Right renal cortex interstitium (tissue), 3 donors: ENCODE results near the gene CLC. TPM values are rescaled to one million over a fixed set of nuclear protein-coding genes. Genes with fewer than 3 reads are reported as not detected.

ENCODE experiments used
- DNase-seq, 3 donors: peaks; one replicate each; pipeline ENCODE4 v3.0.0-alpha.2; 2013; ENCODE audit warnings: low read depth in 3 of 3, low spot score in 2 of 3
- polyA plus RNA-seq, 3 donors: library from polyadenylated mRNA; unstranded; fragments of 120-200 nt; gene quantifications; one replicate each; pipeline ENCODE4 v1.2.1, GENCODE V29; 2013; ENCODE audit not compliant: insufficient read length in 3 of 3

CLC gene
- polyA plus RNA-seq, 3 donors = 0.97 to 5.5 (median 2.3) TPM

DNA sequence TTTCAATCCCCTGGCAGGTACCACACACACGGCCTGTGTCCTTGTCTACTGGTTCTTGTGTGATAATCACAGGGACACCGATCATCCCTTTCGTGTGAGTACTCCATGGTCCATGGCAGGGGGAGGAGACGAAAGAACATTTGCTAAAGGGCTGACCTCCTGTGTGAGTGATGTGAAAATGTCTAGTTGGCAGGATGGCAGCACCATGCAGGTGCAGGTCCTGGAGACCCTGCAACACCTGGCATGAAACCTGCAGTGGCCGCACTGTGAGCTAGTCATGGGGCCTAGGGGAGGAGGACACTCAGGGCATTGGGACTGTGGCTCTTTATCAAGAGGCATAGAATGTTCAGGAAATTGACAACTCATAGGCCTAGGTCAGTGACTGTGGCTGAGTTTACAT lies 56.4 kb downstream of the CLC start:
- no peak for DNase-seq

Other genes starting within 250 kb of the CLC start
- gene DLL3, start 239.1 kb downstream of the CLC start, polyA plus RNA-seq = under 1 TPM; 0.29 to 0.61 (median 0.55) TPM
- gene SELENOV, start 222.9 kb downstream of the CLC start, polyA plus RNA-seq = 1 to 10 TPM; 3.6 to 7.6 (median 3.8) TPM
- 1 to 10 TPM; 3.3 to 4.2 (median 4.0) TPM for gene EID2B, start 205.2 kb downstream of the CLC start, polyA plus RNA-seq
- gene EID2, start 197.9 kb downstream of the CLC start, polyA plus RNA-seq = 10 to 100 TPM; 23.2 to 24.3 (median 24.3) TPM
- not detected for gene LGALS13, start 135.5 kb downstream of the CLC start, polyA plus RNA-seq
- not detected for gene LGALS16, start 82.1 kb downstream of the CLC start, polyA plus RNA-seq
- not detected for gene LGALS14, start 33.5 kb downstream of the CLC start, polyA plus RNA-seq
- gene LEUTX, start 40.8 kb upstream of the CLC start, polyA plus RNA-seq = not detected
- 10 to 100 TPM; 28.2 to 34.5 (median 32.1) TPM for gene DYRK1B, start 96.1 kb upstream of the CLC start, polyA plus RNA-seq
- 100 to 1,000 TPM; 345 to 389 (median 381) TPM for gene FBL, start 108.3 kb upstream of the CLC start, polyA plus RNA-seq
- 1 to 10 TPM; 5.4 to 9.4 (median 9.2) TPM for gene FCGBP, start 196.6 kb upstream of the CLC start, polyA plus RNA-seq
- gene PSMC4, start 233.1 kb upstream of the CLC start, polyA plus RNA-seq = 10 to 100 TPM; 81.1 to 93.7 (median 86.7) TPM